OCI-LY1 (cell line): ENCODE results near the gene THAP12.

Experiments
- H2AFZ ChIP-seq: fragments of 200-600 bp; sonication (generic), shearing (Covaris generic); 2 replicates; pipeline ENCODE4 v1.6.0; 2014; ENCODE audit warnings: antibody characterized with exemption, mild to moderate bottlenecking, low read length
- H3F3A ChIP-seq: fragments of 200-600 bp; sonication (generic), shearing (Covaris generic); 2 replicates; pipeline ENCODE4 v1.6.0; 2014; ENCODE audit warnings: mild to moderate bottlenecking, antibody characterized with exemption, low read length, moderate library complexity; ENCODE audit not compliant: insufficient read depth
- H3K27ac ChIP-seq: fragments of 200-600 bp; sonication (generic); 2 replicates; pipeline ENCODE4 v1.5.1; 2014; ENCODE audit warnings: low read length, mixed run types, mild to moderate bottlenecking, low read depth; ENCODE audit not compliant: poor library complexity, severe bottlenecking
- H3K27me3 ChIP-seq: fragments of 200-600 bp; sonication (generic); 2 replicates; pipeline ENCODE4 v1.6.0; 2014; ENCODE audit warnings: antibody characterized with exemption, mild to moderate bottlenecking, low read length, moderate library complexity; ENCODE audit not compliant: insufficient read depth
- H3K36me3 ChIP-seq: fragments of 200-600 bp; sonication (generic); 2 replicates; pipeline ENCODE4 v1.6.1; 2014; ENCODE audit warnings: mild to moderate bottlenecking, antibody characterized with exemption, low read length, moderate library complexity, mixed read lengths; ENCODE audit not compliant: insufficient read depth
- H3K4me1 ChIP-seq: fragments of 200-600 bp; sonication (generic); 2 replicates; pipeline ENCODE4 v1.5.1; 2014; ENCODE audit warnings: mild to moderate bottlenecking, low read length, moderate library complexity; ENCODE audit not compliant: insufficient read depth, severe bottlenecking
- H3K4me2 ChIP-seq: fragments of 200-600 bp; sonication (generic), shearing (Covaris generic); 2 replicates; pipeline ENCODE4 v1.6.1; 2014; ENCODE audit warnings: low read length
- H3K4me3 ChIP-seq: fragments of 200-600 bp; sonication (generic); 2 replicates; pipeline ENCODE4 v1.5.1; 2014; ENCODE audit warnings: low read length, low read depth, mild to moderate bottlenecking, mixed read lengths; ENCODE audit not compliant: poor library complexity, severe bottlenecking
- H3K79me2 ChIP-seq: fragments of 200-600 bp; shearing (Covaris generic); 2 replicates; pipeline ENCODE4 v1.6.1; 2016; ENCODE audit warnings: mixed run types, low read length, mixed read lengths; ENCODE audit not compliant: insufficient read depth
- H3K9ac ChIP-seq: fragments of 200-600 bp; sonication (generic), shearing (Covaris generic); 2 replicates; pipeline ENCODE4 v1.6.1; 2014; ENCODE audit warnings: mild to moderate bottlenecking, low read length, mixed read lengths
- H3K9me2 ChIP-seq: fragments of 200-600 bp; sonication (generic), shearing (Covaris generic); 2 replicates; pipeline ENCODE4 v1.6.1; 2014; ENCODE audit warnings: low read depth, mild to moderate bottlenecking, low read length, mixed read lengths
- H3K9me3 ChIP-seq: fragments of 200-600 bp; shearing (Covaris generic); 2 replicates; pipeline ENCODE4 v1.6.1; 2014; ENCODE audit warnings: low read length, mixed read lengths
- H4K20me1 ChIP-seq: fragments of 200-600 bp; sonication (generic), shearing (Covaris generic); 2 replicates; pipeline ENCODE4 v1.6.0; 2016; ENCODE audit warnings: mild to moderate bottlenecking, low read length; ENCODE audit not compliant: insufficient read depth
- EZH2 ChIP-seq: fragments of 200-600 bp; sonication (generic), shearing (Covaris generic); IDR thresholded peaks from 2 replicates; pipeline ENCODE4 v1.8.0; 2017; ENCODE audit warnings: borderline replicate concordance, mixed run types, mild to moderate bottlenecking, antibody characterized with exemption, low read length, moderate library complexity, mixed read lengths
- TF ChIP-seq, protein P1 (sequence below): fragments of 200-600 bp; sonication (generic), shearing (Covaris generic); IDR thresholded peaks from 2 replicates; pipeline ENCODE4 v1.5.1; 2017; ENCODE audit warnings: mild to moderate bottlenecking, antibody characterized with exemption, low read length, moderate library complexity, mixed read lengths

Gene THAP12

DNA sequence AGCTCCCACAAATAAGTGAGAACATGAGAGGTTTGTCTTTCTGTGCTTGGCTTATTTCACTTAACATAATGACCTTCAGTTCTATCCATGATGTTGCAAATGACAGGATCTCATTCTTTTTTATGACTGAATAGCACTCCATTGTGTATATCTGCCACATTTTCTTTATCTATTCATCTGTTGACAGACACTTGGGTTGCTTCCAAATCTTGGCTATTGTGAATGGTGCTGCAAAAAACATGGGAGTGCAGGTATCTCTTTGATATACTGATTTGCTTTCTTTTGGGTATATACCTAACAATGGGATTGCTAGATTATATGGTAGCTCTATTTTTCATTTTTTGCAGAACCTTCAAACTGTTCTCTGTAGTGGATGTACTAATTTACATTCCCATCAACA, 13.5 kb upstream of the THAP12 start:
- no peak overlapping the region for H3K4me2 ChIP-seq
- no peaks in the 10 kb centered on the region for H3K79me2 ChIP-seq
- H3K9ac ChIP-seq = no peak overlapping the region
- no peaks in the 10 kb centered on the region for H3K36me3 ChIP-seq
- H4K20me1 ChIP-seq = no peaks in the 10 kb centered on the region
- no peaks in the 10 kb centered on the region for H3K4me1 ChIP-seq
- no peaks in the 10 kb centered on the region for H3K9me3 ChIP-seq
- H3K9me2 ChIP-seq = no peaks in the 10 kb centered on the region
- H3K27ac ChIP-seq = no peak overlapping the region
- H2AFZ ChIP-seq = no peak overlapping the region
- TF ChIP-seq, protein P1, sequence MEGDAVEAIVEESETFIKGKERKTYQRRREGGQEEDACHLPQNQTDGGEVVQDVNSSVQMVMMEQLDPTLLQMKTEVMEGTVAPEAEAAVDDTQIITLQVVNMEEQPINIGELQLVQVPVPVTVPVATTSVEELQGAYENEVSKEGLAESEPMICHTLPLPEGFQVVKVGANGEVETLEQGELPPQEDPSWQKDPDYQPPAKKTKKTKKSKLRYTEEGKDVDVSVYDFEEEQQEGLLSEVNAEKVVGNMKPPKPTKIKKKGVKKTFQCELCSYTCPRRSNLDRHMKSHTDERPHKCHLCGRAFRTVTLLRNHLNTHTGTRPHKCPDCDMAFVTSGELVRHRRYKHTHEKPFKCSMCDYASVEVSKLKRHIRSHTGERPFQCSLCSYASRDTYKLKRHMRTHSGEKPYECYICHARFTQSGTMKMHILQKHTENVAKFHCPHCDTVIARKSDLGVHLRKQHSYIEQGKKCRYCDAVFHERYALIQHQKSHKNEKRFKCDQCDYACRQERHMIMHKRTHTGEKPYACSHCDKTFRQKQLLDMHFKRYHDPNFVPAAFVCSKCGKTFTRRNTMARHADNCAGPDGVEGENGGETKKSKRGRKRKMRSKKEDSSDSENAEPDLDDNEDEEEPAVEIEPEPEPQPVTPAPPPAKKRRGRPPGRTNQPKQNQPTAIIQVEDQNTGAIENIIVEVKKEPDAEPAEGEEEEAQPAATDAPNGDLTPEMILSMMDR = no peak
- TF ChIP-seq EZH2 = no peak
- H3K4me3 ChIP-seq = no peak overlapping the region
- no peaks in the 10 kb centered on the region for H3F3A ChIP-seq
- no peaks in the 10 kb centered on the region; the same call in 1 of the 2 replicates for H3K27me3 ChIP-seq

DNA sequence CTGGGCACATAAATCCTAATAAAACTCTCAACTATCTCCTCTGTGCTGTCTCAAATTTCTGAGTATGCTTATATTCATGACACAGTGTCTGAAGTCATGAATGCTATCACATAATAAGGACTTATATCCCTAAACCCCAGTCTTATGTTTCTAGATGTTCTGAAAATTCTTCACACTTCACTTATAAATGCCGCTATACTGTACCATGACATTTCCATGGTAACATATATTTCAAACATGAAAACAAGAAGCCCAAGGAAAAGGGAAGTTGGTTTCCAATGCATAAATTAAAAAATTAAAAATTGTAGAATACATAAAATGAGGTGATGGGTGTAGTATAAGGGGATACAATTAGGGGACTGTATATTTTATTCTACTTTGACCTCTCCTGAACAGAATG, 11.9 kb upstream of the THAP12 start:
- TF ChIP-seq EZH2 = no peak
- TF ChIP-seq, protein P1 = no peak
- no peak overlapping the region for H2AFZ ChIP-seq
- no peaks in the 10 kb centered on the region for H4K20me1 ChIP-seq
- H3K4me3 ChIP-seq = no peak overlapping the region
- no peaks in the 10 kb centered on the region for H3K9me3 ChIP-seq
- no peaks in the 10 kb centered on the region for H3K4me1 ChIP-seq
- H3K9me2 ChIP-seq = no peaks in the 10 kb centered on the region
- H3K9ac ChIP-seq = no peak overlapping the region
- H3K36me3 ChIP-seq = no peaks in the 10 kb centered on the region
- H3F3A ChIP-seq = no peaks in the 10 kb centered on the region
- H3K27me3 ChIP-seq = no peaks in the 10 kb centered on the region; the same call in 1 of the 2 replicates
- H3K27ac ChIP-seq = no peak overlapping the region
- no peaks in the 10 kb centered on the region for H3K79me2 ChIP-seq
- H3K4me2 ChIP-seq = no peak overlapping the region

DNA sequence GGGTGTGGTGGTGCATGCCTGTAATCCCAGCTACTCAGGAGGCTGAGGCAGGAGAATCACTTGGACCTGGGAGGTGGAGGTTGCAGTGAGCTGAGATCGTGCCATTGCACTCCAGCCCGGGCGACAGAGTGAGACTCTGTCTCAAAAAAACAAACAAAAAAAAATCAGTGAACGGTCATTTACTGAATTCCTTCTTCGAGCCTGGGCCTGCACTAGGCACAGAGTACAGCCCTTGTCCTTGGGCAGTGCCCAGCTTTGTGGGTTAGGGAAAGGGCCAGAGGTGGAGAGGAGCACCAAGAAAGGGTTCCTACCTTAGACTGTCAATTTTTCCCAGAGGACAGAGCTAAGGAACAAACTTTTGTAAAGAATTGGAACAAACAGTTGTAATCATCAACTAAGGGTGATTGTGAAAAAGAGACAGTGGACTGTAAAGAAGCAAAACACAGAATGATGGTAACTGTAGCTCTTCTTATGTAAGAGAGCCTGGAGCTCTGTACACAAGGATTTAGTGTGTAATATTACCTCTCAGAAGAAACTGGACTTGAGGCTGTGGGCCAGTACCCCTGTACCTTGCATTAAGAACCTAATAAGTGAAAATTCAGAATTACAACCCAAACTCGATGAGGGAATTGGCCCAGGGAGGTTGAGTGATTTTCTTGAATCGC, 11.0 kb upstream of the THAP12 start:
- H2AFZ ChIP-seq = no peak overlapping the region
- no peaks in the 10 kb centered on the region for H3K79me2 ChIP-seq
- no peak overlapping the region for H3K4me3 ChIP-seq
- no peak overlapping the region for H3K4me2 ChIP-seq
- H4K20me1 ChIP-seq = no peaks in the 10 kb centered on the region
- no peak overlapping the region for H3K27ac ChIP-seq
- no peaks in the 10 kb centered on the region for H3K9me2 ChIP-seq
- H3K9ac ChIP-seq = no peak overlapping the region
- no peaks in the 10 kb centered on the region for H3K9me3 ChIP-seq
- H3K27me3 ChIP-seq = no peaks in the 10 kb centered on the region; the same call in 1 of the 2 replicates
- no peaks in the 10 kb centered on the region for H3K4me1 ChIP-seq
- H3K36me3 ChIP-seq = no peaks in the 10 kb centered on the region
- TF ChIP-seq EZH2 = no peak
- TF ChIP-seq, protein P1 = no peak
- H3F3A ChIP-seq = no peaks in the 10 kb centered on the region
